HG03571 (cell line): ENCODE data around the gene CD209.
"Not testable (repeated sequence)": the region's sequence is repeated elsewhere in the genome, so short reads cannot be mapped to it uniquely, and the experiment has no call there.

ENCODE experiments used
- ATAC-seq: cut with Tn5 transposase; IDR thresholded peaks from one replicate; pipeline ENCODE4 v1.9.1; 2021; ENCODE audit not compliant: unreplicated experiment

CD209 gene, protein sequence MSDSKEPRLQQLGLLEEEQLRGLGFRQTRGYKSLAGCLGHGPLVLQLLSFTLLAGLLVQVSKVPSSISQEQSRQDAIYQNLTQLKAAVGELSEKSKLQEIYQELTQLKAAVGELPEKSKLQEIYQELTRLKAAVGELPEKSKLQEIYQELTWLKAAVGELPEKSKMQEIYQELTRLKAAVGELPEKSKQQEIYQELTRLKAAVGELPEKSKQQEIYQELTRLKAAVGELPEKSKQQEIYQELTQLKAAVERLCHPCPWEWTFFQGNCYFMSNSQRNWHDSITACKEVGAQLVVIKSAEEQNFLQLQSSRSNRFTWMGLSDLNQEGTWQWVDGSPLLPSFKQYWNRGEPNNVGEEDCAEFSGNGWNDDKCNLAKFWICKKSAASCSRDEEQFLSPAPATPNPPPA

DNA sequence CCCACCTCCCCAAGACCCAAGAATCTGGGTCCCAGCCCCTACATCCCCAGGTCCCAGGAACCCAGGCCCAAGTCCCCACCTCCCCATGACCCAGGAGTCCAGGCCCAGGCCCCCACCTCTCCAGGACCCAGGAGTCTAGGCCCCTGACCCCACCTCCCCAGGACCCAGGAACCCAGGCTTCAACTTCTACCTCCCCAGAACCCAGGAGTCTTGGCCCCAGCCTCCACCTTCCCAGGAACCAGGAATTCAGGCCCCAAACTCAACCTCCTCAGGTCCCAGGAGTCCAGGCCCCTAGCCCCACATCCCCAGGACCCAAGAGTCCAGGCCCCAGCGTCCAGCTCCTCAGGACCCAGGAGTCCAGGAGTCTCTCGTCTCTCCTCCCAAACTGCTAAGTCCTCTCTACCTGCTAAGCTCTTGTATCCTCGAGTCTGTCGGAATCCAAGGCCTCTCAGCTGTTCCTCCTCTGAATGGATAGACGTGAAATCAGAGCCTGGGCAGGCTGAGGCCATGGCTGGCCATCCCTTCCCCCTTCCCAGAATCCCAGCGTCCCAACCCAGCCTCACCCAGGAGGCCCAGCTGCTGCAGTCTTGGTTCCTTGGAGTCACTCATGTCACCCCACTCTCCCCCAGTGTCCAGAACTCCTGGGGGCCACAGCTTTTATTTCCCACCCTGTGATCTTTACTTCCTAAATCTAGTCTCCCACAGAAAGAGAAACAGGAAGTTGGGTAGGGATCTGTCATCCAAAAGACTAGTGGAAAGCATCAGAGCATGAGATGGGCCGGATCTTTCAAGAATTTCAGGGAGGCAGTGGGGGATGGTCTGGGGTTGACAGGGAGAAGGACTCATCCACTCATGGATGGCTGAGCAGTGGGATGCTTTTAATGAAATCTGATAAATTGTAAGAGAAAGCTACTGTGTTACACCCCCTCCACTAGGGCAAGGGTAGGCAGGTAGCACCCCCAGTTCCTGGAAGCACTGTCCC lies at the start of gene CD209:
Gene CD209 (minus strand): TSS at position 632 of the 982 bp plus-strand sequence. CDS start 23 bp downstream, at position 609.
- ATAC-seq = no peak

DNA sequence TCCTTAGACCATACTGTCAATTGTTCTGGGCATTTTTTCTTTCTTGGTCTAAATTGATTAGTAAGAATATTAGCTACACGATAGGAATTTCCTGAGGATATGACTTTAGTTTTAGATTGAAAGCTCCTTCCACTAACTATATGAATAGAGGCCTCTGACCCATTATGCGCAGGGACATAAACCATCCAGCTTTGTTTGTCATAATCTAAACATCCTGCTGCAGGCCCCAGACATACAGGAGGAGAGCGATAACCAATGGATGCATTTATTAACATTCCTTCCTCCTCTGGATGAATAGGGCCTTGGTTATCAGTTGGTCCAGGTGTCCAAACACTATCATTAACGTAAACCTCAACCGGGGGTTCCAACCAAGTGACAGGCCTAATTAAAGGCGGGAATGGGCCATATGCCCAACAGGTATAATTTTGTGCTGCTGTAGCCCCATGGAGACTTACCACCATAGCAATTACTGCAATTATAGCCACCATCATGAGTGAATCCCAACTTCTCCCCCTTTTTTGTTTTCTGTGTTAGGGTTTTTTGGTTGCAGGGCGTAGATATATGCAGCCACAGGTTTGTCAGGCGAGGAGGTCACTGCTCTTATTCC lies 48.3 kb upstream of the CD209 start:
- ATAC-seq = no peak

DNA sequence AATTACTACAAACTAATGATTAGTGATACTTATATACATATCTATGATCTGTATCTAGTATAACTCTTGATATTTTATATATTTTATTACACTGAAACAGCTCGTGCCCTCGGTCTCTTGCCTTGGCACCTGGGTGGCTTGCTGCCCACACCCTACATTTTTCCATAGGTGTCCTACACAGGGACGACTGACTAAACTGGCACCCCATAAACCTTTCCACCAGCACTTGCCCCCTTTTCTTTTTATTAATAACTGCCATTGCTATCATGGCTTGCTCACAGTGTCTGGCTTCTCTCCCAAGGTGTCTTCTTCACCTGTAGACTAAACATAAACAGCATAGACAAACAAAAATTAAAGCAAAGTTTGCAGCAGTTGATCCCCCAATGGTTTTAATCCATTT lies 46.2 kb upstream of the CD209 start:
- ATAC-seq = no peak

DNA sequence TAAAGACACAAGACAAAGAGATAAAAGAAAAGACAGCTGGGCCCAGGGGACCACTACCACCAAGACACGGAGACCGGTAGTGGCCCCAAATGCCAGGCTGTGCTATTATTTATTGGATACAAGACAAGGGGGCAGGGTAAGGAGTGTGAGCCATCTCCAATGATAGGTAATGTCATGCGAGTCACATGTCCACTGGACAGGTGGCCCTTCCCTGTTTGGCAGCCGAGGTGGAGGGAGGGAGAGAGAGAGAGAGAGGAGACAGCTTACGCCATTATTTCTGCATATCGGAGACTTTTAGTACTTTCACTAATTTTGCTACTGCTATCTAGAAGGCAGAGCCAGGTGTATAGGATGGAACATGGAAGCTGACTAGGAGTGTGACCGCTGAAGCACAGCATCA lies 45.4 kb upstream of the CD209 start:
- ATAC-seq = not testable (repeated sequence)

DNA sequence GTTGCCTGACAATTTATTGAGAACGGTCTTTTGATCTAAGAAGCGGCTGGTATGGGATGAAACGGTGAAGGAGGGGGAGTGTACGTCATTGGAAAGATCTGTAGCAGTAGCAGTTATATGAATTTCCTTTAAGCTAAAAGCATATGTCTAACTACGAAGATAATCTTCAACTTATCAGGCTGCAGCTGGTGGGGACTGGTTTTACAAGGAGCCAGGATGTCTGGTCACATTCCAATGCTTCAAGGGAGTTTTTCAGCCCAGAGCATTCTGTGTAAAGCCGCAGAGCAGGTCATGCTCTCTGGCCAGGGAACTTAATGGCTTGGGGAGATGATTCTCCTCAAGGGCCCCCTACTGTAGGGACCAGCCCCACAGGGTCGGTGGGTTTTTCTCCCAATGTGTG lies 44.9 kb upstream of the CD209 start:
- ATAC-seq = no peak

DNA sequence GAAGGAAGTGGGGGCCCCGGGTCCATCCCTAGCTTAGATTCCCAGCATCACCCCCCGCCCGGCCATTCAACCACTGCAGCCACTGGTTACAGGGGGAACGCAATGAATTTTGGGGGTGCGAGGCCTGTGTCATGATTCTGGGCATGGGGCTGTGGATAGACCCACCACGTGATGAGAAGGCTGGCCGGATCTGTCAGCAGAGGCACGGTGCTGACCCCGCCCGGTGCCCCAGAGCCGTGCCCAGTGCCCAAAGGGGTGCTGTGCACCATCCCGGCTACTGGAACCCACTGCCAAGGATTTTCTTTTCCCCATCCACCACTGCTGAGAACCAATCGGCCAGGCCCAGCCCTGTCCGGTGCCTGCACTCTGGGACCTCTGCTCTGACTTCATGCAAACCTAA lies 43.1 kb upstream of the CD209 start:
- no peak for ATAC-seq

DNA sequence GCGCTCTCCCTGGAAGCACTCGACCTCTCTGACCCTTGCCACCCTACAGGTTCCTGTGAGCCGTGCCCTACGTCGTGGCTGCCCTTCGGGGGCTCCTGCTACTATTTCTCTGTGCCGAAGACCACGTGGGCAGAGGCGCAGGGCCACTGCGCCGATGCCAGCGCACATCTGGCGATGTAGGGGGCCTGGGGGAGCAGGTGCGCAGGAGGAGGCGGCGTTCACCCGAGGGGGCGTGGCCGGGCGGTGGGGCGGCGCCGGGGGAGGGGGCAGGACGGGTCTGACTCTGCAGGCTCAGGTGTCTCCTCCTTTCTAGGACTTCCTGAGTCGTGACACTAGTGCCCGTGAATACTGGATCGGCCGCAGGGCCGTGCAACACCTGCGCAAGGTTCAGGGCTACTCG lies 42.1 kb upstream of the CD209 start:
- ATAC-seq = no peak

DNA sequence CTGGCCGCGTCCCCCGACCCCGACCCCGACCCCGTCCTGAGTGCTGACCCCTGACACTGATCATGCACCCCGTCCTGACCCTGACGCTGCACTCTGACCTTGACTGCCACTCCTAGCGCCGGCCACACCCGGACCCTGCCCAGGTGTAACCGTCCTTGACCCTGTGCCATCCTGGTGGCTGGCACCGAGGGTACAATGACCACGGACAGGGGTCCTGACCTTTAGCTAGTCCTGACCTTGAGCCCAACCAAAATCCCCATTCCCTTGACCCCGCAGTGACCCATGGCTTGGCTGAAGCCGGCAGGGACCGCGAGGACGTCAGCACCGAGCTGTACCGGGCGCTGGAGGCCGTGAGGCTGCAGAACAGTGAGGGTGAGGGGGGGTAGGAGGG lies 41.6 kb upstream of the CD209 start:
- ATAC-seq = no peak

DNA sequence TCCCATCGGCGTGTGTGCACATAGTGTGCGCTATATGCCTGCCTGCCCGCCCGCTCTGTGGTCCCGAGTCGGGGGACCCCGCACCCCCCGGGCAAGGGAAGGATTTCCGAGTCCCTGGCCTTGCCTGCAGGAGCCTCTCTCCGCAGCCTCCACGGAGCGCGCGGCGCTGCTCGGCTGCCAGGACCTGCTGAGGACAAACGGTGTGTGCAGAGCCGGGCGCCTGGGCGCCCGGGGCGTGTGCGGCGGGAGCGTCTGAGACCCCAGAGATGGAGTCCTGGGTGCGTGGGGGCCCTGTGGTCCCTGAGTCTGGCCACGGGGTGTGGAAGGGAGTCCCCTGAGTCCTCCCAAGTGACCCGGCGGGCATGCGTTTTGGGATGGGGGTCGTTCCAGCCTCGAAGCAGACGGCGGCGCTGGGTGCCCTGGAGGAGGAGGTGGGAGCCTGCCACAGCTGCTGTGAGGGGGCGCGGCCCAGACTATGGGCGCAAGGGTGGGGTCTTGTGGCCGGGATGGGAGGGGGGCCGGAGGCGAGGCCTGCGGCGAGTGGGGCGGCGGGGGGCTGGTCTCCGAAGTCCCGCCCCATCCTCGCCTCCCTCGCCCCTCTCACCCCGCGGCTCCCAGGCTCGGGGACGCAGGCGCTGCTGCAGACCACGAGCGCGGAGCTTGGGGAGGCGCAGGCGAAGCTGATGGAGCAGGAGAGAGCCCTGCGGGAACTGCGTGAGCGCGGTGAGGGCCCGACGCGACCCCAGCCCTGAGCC lies 41.0 kb upstream of the CD209 start:
- no peak for ATAC-seq

DNA sequence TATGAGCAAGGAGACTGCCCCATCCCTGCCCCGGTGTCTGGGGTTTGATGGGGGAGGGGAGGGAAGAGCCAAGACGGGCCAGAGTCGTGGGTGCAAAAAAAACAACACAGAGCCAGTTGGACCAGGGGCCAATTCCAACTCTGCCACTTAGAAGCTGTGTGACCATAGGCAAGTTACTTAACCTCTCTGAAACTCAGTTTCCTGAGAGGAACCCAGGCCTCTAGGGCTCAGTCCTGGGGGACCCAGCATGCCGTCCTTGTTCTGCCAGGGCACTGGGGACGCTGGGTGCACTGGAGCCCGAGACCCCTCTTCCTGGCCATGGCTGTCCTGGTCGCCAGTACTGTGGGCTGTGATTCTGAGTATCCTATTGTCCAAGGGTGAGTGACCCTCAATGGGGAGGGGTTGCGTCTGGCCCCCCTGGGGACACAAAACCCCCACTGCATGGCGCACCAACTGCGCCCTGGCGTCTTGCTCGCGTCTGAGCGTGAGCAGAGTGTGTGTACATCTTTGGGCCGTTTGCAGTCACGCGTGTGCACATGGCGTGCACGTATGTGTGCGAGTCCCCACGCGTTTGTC lies 40.4 kb upstream of the CD209 start:
- no peak for ATAC-seq

DNA sequence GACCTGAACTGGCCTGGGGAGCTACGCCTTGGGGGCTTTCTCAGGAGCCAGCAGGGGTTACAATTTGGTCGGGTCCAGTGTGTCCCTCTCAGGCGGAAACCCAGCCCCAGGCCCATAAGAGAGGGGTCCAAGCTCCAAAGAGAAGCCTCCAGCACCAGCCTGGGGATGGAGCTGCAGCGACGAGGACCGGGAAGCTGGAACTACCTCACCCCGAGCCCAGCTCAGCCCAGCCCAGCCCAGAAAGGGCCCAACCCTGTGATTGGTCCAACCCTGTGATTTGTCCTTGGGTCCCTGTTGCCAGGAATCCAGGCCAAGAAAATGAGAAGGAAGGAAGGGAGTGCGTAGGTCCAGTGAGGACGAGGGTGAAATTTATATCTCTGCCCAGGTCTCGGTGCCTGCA lies 39.8 kb upstream of the CD209 start:
- ATAC-seq = no peak

DNA sequence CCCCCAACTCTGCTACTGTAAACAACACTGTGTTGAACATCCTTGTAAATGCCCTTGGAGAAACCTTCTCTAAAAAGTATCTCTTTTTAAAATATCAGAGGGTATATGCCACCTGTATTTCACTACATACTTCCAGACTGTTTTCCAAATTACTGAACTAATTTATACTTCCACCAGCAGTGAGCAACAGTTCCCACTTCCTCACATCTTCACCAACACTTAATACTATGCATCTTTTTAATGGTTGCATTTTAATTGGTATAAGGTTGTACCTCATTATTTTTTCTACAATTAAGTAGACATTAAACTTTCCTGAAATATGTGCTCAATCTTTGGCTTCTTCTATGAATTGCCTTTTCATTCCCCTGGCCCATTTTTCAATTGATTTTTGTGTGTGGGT lies 37.5 kb upstream of the CD209 start:
- no peak for ATAC-seq

DNA sequence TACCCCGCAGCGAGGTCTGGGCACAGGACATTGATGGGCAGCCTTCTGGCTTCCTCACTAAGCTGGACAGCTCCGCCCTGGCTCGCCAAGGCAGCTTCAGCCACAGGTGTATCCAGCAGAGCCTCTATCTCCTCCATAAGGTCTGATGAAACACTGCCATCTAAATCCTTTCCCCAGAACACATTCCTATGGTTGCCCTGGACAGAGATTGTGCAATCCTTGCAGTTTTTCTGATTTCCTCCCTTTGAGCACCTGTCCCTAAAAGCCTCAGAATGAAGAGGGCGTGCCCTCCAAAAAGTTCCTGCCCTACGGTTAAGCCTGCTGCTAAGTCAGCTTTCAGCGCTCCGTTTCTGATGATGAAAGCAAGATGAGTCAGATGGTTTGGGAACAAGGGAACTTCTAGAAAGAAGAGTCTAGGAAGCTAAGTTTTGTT lies 36.7 kb upstream of the CD209 start:
- ATAC-seq = no peak

DNA sequence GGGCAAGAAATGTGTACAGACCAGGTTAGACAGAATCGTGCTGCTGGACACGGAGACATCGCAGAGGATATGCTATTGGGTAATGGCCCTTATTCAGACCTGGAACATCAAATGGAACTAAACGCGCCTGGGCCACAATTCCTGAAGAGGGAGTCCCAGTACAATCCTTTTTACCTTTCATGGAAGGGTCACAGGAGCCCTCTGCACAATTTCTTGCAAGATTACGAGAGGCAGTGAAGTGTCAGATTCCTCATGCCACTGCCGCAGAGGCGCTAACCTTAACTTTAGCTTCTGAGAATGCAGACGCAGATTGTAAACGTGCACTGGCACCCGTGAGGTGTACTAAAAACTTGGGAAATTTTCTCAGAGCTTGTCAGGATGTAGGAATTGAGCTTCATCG lies 33.8 kb upstream of the CD209 start:
- no peak for ATAC-seq

DNA sequence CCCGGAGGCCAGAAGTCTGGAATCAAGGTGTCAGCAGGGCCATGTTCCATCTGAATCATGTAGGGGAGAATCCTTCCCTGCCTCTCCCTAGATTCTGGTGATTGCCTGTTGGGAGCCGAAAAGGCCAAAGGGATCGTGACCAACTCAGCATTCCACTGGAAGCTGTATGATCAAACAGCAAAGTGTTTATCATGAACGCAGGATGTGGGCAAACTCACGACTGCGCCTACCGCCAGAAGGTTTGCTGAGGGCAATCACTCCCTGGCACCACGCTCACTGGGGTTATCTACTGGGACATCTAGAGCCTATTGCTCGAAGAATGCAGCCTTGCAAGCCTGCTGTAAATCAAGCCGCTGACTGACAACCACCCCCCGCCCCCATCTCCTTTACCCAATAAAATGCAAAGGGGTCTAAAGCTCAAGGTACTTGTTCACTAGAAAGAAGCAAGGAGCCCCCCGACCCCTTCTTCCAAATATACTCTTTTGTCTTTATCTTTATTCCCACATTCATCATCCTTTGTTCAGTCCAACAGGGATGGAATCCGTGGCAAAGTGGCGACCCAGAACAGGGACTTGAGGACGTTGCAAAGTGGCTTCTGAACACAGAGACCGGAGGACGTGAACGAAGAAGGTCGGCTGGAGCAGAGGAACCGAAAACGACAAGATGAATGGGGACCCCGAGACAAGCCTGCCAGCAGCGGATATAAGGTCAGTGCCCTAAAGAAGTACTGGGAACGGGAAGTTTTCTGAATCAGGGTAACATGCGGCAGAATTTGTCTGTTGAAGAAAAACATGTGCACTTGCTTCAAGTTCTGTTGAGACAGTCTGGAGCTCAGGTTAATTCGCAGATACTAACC lies 32.5 kb upstream of the CD209 start:
- ATAC-seq = no peak

DNA sequence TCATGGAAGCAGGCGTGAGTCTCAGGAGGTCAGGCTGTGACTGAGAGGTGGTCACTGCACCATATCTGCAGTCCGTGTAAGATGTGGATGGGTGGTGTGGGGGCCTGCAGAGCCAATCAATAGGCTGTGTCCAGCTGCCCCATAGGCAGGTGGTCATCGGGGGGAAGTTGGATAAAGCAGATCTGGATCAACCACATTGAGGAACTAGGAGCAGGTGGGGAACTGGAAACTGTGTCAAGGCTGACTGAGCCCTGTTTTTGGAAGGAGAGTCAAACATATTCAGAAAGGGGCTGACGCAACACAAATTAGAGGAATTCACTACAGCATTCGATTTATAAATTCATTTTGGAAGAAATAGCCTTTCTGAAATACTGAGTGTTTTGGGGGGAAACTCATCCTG lies 30.7 kb upstream of the CD209 start:
- ATAC-seq = no peak

DNA sequence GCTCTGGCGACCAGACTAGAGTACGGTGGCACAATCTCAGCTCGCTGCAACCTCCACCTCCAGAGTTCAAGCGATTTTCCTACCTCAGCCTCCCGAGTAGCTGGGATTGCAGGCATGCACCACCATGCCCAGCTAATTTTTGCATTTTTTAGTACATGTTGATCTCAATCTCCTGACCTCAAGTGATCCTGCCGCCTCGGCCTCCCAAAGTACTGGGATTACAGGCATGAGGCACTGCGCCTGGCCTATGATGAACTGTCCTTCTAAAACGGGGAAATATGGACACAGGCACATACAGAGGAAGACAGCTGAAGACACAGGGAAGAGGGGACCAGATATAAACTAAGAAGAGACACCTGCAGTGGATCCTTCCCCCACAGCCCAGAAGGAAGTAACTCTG lies 28.4 kb upstream of the CD209 start:
- ATAC-seq = no peak

DNA sequence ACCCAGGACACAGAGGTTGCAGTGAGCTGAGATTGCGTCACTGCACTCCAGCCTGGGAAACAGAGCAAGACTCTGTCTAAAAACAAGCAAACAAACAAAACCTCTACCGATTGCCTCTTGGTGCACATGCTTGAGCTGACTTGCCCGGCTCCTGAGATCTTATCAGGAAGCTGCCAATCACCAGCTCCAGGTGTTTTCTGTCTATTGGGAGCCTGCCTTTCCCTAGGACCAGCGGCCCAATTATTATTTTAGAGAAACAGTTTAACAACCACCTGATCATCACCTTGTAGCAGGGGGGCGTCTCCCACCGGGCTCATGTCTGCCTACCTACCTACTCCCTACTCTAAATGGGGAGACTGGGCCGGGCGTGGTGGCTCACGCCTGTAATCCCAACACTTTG lies 26.5 kb upstream of the CD209 start:
- no peak for ATAC-seq

DNA sequence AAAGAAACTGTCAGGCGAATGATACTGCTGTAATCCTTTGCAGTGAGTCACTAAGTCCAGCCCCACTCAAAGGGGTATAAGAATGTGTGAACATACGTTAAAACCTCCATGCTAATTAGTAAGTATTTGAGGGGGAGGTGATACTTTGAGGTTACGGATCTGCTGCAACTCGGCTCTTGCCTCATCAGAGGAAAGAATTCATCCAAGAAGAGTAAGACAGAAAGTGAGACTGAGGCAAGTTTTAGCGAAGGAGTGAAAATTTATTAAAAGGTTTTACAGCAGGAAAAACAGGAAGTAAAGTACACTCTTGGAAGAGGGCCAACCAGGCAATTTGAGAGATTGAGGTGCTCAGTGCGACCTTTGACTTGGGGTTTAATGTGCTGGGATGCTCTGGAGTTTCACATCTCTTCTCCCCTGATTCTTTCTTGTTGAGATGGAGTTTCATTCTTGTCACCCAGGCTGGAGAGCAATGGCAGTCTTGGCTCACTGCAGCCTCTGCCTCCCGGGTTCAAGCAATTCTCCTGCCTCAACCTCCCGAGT lies 25.5 kb upstream of the CD209 start:
- ATAC-seq = no peak
